ENCODE data around the gene TUBA8. TPM values are rescaled to one million over a fixed set of nuclear protein-coding genes. Genes with fewer than 3 reads are reported as not detected.

TUBA8 gene
- total RNA-seq, 1 experiment from 2014 or later, result 0.72 TPM

GRCh38 chr22:18121506-18121905 lies 10.9 kb downstream of the TUBA8 start:
- CTCF ChIA-PET, result interaction anchor here (0.6 to 1.1 kb wide), 2 partner anchors 36 to 379 kb away, joined by 4 to 5 read pairs; no protein-coding TSS in a partner anchor
- ATAC-seq (no peak), DNase-seq (ENCODE audit: low spot score) (no peak)
- H3K27me3 Mint-ChIP-seq (ENCODE audit: low read depth), result no peaks in the 10 kb centered on the region
- H3K27ac Mint-ChIP-seq, result no peak overlapping the region
- POLR2A ChIA-PET, result no interaction called here
- H3K36me3 Mint-ChIP-seq, result no peaks in the 10 kb centered on the region
- no peak overlapping the region for H3K4me3 Mint-ChIP-seq
- H3K4me1 Mint-ChIP-seq, result no peaks in the 10 kb centered on the region
- no peak for TF ChIP-seq ZNF232 (CRISPR knock-in tag; IDR thresholded peaks at IDR 0.05)
- no peak for TF ChIP-seq JAZF1 (CRISPR knock-in tag; IDR thresholded peaks at IDR 0.05)
- no peak for TF ChIP-seq CTCF (IDR thresholded peaks at IDR 0.05)
- TF ChIP-seq ZNF121 (CRISPR knock-in tag; IDR thresholded peaks at IDR 0.05), result no peak
- TF ChIP-seq NFYB (CRISPR knock-in tag; conservative IDR thresholded peaks at IDR 0.05; ENCODE audit: low read depth), result no peak
- TF ChIP-seq RORB (CRISPR knock-in tag; IDR thresholded peaks at IDR 0.05), result no peak
- no peak for TF ChIP-seq FOXK1 (CRISPR knock-in tag; IDR thresholded peaks at IDR 0.05)
- no peak for TF ChIP-seq GTF2I (CRISPR knock-in tag; conservative IDR thresholded peaks at IDR 0.05)
- no peak for TF ChIP-seq ZNF532 (CRISPR knock-in tag; IDR thresholded peaks at IDR 0.05; ENCODE audit: borderline replicate concordance)
- TF ChIP-seq KAT7 (CRISPR knock-in tag; IDR thresholded peaks at IDR 0.05; ENCODE audit: borderline replicate concordance), result no peak
- TF ChIP-seq ZNF425 (CRISPR knock-in tag; conservative IDR thresholded peaks at IDR 0.05), result no peak
- no peak for TF ChIP-seq IRF1 (CRISPR knock-in tag; IDR thresholded peaks at IDR 0.05)
- no peak for TF ChIP-seq ATF2 (CRISPR knock-in tag; IDR thresholded peaks at IDR 0.05; ENCODE audit: borderline replicate concordance, low read depth)
- no peak for TF ChIP-seq CREB1 (CRISPR knock-in tag; IDR thresholded peaks at IDR 0.05)
- no peak for TF ChIP-seq SOX15 (CRISPR knock-in tag; IDR thresholded peaks at IDR 0.05)
- no peak for TF ChIP-seq USF2 (CRISPR knock-in tag; IDR thresholded peaks at IDR 0.05)
- no peak for TF ChIP-seq MLX (CRISPR knock-in tag; IDR thresholded peaks at IDR 0.05)
- TF ChIP-seq OVOL2 (CRISPR knock-in tag; IDR thresholded peaks at IDR 0.05; ENCODE audit: borderline replicate concordance), result no peak
- TF ChIP-seq PREB (CRISPR knock-in tag; IDR thresholded peaks at IDR 0.05; ENCODE audit: borderline replicate concordance), result no peak
- H3K9me3 Mint-ChIP-seq, result peaks cover 5% of the 10 kb centered on the region; the same call in 1 of the 2 replicates
